Esophagus mucosa (tissue), 1 donor: ENCODE measurements around the gene ERF. TPM values are rescaled to one million over a fixed set of nuclear protein-coding genes. Genes with fewer than 3 reads are reported as not detected.
A peak's percentile ranks its signal among the peaks of the same experiment; 100 is the strongest.

ENCODE experiments used
- ATAC-seq: fragments of 200-7000 bp; cut with Tn5 transposase; one replicate; pipeline ENCODE4 v1.9.1; 2020
- total RNA-seq: library from RNA; stranded (reverse); gene quantifications from one replicate; pipeline ENCODE4 v1.2.4, GENCODE V29; 2023
- donor health status: DM: yes; HTN: yes; CAD: no.

ERF gene
- total RNA-seq, 1 donor from 2014 or later = 21.5 TPM

DNA sequence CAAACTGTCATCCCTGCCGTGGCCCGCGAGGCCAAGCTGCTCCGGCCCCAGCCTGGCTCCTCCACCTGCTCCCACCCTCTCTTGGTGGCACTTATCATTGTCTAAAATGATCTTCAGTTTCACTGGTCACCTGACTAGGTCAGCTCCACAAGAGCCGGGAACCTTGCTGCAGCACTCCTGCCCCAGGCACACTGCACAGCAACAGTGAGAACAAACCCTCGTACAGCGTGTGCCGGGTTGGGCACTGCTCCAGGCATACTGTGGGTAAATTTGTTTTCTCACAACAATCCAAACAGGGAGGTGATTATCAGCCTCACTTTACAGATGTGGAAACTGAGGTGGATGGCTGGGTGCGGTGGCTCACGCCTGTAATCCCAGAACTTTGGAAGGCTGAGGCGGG, 46.3 kb downstream of the ERF start:
- ATAC-seq = no peak

DNA sequence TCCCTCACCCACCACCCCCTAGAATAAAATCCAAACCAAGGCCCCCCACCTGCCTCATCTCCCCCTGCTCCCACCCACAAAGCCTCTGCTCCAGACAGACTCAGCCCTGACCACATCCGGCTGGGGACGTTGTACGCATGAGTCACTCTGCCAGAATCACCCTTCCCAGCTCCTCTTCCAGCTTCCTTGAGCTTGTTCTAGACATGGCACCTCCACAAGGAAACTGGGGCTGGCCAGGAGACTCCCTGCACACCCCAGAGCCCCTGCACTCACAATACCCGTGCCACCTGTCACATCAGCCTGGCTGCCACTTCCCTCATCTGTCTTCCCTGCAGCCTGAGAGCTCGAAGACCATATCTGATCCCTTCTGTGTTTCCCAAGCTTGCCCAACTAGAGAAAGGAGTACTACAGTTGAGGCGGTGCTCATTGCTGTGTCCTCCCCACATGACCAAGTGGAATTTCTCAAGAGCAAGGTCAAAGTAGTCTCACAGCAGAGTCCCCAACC, 47.1 kb downstream of the ERF start:
- ATAC-seq = peak; percentile 72

DNA sequence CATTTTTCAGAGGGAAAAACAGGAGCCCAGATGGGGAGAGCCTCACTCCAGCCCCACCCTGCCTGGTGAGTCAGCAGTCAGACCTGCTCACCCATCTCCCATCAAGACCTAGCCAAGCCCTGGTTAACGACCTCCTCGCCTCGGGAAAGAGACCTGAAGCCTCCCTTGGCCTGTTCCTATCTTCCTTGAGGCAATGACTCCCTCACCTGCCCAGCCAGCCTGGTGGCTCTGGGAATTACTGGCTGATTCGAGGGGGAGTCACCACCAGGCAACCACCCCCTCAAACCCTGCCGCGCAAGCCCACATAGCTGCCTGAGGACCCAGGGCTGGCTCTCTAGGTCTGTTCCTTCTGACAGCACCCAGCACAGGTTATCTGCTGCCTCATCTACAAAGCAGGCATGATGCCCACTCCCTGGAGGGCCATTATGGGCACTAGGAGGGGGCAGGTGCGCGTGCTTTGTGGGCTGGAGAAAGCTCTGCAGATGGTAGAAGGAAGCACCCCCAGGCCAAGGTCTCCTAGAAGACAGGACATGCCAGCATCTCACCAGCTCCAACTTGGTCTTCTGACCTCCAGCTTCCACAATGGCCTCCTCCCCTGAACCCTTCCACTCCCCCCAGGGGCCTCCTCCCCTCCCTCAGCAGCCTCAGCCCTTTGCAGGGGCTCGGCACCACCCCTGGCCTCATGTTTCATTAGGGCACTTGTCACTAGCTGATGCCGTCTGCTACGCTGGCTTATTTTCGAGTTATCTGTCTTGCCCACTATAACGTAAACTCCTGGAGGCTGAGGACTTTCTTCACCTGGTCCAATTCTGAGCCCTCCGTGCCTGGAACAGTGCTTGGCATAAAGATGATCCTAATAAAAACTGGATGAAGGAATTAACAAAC, 47.8 kb downstream of the ERF start:
- ATAC-seq = peak; percentile 88

DNA sequence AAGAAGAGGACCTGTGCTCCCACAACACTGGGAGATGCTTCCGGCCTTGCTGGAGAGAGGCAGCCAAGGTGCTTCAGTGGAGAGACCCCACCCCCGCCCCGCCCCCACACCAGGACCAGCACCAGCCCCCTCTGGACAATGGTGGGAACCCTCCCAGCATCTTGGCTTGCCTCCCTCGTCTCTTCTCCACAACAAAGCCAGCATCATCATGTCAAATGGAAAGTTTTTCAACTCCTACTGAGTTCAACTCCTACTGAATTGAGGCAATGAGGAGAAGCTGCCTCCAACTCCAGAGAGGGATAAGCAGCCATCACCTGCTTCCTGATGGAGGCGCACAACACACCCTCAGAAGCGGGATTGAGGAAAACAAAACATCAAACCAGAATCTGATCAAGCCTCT, 50.3 kb downstream of the ERF start:
- no peak for ATAC-seq

DNA sequence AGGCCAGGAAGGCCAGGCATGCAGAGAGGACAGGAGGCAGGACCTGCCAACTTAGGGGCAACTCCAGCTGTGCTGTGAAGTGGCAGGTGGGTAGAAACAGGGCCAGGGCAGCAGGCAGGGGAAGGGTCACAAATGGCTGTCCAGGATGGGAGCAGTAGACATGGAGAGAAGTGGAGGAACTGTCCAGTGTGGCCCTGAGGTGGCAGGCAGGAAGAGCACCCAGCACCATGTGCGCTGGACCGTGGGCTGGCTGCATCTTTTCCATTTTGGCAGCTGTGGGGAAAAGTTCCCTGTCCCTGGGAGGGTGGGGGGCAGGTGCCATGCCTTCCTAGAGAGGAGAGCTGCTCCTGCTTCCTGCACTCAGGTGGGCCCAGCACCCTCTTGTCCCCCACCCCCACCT, 51.2 kb downstream of the ERF start:
- ATAC-seq = no peak

DNA sequence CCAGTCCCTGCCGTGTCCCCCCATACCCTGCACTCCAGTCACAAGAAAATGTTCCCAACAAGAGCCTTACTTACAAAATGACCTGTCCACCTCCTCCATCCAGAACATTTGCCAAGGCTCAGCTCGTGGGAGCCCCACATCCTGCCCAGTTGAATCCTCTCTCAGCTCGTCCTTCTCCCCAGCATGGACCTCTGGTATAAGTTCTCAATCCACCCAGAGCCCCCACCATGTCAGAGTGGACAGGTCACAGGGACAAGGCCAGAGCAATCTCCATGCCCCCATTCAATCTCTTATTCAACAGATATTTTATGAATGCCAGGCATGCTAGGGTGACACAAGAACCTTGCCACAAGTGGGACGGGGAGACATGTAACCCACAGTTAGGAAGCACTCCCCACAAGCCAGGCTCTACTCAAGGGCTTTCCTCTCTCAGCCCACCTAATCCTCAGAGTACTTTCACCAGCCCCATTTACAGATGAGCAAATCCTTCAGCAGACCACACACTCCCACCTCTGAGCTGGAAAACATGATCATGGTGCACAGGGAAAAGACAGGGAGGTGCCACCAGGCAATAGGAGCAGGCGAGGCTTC, 52.5 kb downstream of the ERF start:
- no peak for ATAC-seq

DNA sequence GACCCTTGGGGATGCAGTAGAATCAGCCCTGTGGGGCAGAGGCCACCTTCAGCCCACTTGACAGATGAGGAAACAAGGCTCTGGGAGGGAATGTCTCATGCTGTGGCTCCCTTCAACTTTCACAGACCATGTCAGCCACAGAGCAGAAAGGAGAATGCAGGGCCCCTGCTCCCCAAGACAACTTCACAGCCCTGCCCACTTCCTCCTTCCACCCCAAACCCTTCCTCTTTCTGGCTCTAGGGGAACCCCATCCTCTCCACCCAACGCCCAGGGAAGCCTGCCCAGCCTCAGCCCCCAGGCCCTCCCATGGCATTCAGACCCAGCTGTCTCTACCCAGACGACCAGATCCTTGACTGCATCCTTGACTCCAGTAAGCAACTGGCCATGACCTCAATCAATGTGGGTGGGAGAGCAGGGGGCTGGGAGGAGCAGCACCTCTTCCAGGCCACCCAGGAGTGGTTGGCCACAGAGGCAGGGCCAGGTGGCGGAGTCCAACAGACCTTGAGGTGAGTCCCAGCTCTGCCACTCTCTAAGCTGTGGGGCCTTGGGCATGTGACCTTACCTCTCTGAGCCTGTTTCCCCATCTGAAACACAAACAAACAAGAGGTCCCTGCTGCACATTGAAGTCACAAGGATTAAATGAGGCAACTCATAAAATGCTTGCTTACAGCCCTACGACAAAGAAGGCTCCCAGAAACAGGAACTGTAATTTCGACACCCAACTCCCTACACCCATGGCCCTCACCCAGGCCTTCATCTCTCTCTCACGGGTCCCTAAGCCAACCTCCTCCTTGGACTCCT, 53.2 kb downstream of the ERF start:
- ATAC-seq = no peak

DNA sequence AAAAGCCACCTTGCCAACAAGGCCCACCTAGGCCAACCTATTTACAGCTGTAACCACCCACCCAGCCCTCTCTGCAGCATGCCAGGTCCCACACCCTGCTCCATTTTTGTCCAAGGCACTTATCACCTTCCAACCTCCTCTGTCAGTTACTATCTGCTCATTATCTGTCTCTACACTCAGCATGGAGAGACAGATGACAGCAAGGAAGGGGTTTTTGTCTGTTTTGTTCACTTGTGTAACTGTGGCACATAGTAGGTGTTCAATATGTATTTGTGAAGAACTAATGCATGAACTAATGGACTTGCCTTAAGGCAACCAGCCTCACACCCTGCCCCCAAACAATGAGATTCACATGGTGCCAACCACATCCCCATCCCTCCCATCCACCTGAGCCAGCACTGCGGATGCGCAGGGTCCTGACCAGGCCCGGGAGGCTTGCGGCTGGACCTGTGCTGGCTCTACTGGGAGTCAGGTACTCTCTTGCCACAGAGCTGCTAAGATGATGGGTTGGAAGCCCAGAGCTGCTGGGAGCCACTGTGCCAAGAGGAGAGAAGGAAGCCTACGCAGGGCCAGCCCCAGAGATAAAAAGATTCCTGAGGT, 54.7 kb downstream of the ERF start:
- ATAC-seq = no peak

DNA sequence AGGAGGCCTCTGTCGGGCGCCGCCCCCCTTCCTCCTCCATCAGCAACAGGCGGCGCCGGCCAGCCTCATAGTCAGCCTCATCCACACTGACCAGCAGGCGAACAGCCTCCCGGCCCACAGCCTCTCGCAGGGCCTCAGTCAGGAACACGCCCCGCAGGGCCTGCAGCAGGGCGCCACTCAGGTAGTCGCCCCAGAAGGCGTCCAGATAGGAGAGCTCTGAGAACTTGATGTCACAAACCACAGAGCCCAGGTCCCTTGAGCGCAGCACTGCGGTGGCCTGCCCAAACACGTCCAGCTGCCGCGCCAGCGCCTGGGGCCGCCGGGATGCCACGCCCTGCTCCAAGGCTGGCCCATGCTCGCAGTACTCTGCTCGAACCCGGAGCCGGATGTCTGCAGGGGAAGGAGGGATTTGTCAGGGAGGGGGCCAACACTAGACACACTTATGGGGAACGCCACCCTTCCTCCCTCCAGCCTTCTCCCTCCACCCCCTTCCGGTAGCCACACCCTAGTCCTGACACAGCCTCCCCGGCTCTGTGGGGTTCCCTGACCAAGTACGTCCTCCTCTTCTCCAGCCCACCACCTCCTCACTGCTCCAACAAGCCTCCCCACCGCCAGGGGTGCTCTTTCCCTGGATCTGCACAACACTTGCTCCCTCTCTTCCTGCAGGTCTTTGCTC, 55.4 kb downstream of the ERF start:
- peak; percentile 74 for ATAC-seq

DNA sequence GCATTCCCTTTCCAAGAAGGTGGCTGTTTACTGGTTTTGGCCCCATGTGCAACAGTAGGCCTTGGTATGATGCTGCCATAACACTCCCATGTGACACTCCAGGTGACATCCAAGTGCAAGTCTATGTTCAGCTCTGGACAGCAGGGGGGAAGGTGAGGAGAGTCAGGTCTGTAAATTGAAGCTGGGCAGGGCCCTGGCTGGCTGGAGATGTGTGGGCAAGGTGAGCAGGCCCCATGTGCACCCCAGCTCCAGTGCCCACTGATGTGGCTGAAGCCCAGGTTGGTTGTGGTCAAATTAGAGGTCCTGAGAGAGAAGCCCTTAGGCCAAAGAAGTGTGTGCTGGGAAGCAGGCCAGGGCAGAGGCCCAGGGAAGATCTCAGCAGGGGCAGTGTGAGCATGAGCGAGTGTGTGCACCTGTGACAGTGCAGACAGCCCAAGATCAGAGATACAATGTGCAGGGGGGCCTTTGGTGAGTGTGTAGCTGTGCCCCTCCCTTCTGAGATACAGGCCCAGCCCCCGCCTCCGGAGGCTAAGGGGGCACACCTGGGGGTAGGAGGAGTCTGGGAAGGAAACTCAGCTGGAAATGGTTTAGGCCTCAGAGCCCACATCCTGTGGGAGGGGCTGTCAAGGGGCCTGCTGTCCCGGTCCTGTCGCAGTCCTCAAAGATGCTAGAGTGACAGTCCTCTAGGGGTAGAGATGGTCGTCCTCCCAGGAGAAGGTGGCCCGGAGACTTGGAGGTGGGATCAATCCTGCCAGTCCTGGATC, 56.1 kb downstream of the ERF start:
- peak; percentile 38 for ATAC-seq

Other genes with a start within 250 kb of the ERF start
- 0.32 TPM for gene GRIK5, start 184.9 kb downstream of the ERF start, total RNA-seq
- gene ZNF574, start 179.0 kb downstream of the ERF start, total RNA-seq = 9.7 TPM
- gene POU2F2, start 122.7 kb downstream of the ERF start, total RNA-seq = 1.00 TPM
- gene DEDD2, start 37.5 kb downstream of the ERF start, total RNA-seq = 11.6 TPM
- gene ZNF526, start 34.8 kb downstream of the ERF start, total RNA-seq = 4.5 TPM
- 26.4 TPM for gene GSK3A, start 12.5 kb downstream of the ERF start, total RNA-seq
- gene CIC, start 14.1 kb upstream of the ERF start, total RNA-seq = 31.4 TPM
- 0.84 TPM for gene PRR19, start 47.0 kb upstream of the ERF start, total RNA-seq
- 32.5 TPM for gene PAFAH1B3, start 47.5 kb upstream of the ERF start, total RNA-seq
- 0.20 TPM for gene TMEM145, start 58.2 kb upstream of the ERF start, total RNA-seq
- gene MEGF8, start 70.5 kb upstream of the ERF start, total RNA-seq = 8.1 TPM
- gene CNFN, start 135.2 kb upstream of the ERF start, total RNA-seq = 1,078 TPM
- 10.8 TPM for gene LIPE, start 172.3 kb upstream of the ERF start, total RNA-seq
- 38.6 TPM for gene CXCL17, start 187.8 kb upstream of the ERF start, total RNA-seq